Measurements from ENCODE around the gene TNFRSF9.
"Not testable (repeated sequence)": the region's sequence is repeated elsewhere in the genome, so short reads cannot be mapped to it uniquely, and the experiment has no call there.

Gene TNFRSF9
- 1.2 to 188 reads per million in 2 experiments for total RNA-seq

- DNase-seq (ENCODE audit: low read depth): peak; percentile 29
Observed at GRCh38 chr1:7940745-7941436, at the start of gene TNFRSF9. Gene TNFRSF9, minus strand, starts transcription at chr1:7940839. Its CDS starts 845 bp downstream, at chr1:7939994.

- no peak for DNase-seq (ENCODE audit: low read depth)
Observed at GRCh38 chr1:7989762-7990428, 49.3 kb upstream of the TNFRSF9 start.

GRCh38 chr1:7988576-7988975 lies 47.9 kb upstream of the TNFRSF9 start:
- no peak for DNase-seq (ENCODE audit: low read depth)

GRCh38 chr1:7987528-7987927 lies 46.9 kb upstream of the TNFRSF9 start:
- DNase-seq (ENCODE audit: low read depth): no peak

- no peak for DNase-seq (ENCODE audit: low read depth)
Observed at GRCh38 chr1:7985851-7986612, 45.4 kb upstream of the TNFRSF9 start.

- no peak for DNase-seq (ENCODE audit: low read depth)
Observed at GRCh38 chr1:7984811-7985210, 44.2 kb upstream of the TNFRSF9 start.

- DNase-seq (ENCODE audit: low read depth): no peak
Observed at GRCh38 chr1:7983086-7983778, 42.6 kb upstream of the TNFRSF9 start.

GRCh38 chr1:7980984-7981383 lies 40.3 kb upstream of the TNFRSF9 start:
- no peak for DNase-seq (ENCODE audit: low read depth)

GRCh38 chr1:7975212-7975865 lies 34.7 kb upstream of the TNFRSF9 start:
- no peak for DNase-seq (ENCODE audit: low read depth)

- DNase-seq (ENCODE audit: low read depth): no peak
Observed at GRCh38 chr1:7973086-7973485, 32.4 kb upstream of the TNFRSF9 start.

- no peak for DNase-seq (ENCODE audit: low read depth)
Observed at GRCh38 chr1:7972285-7972684, 31.6 kb upstream of the TNFRSF9 start.

GRCh38 chr1:7971024-7971423 lies 30.4 kb upstream of the TNFRSF9 start:
- no peak for DNase-seq (ENCODE audit: low read depth)

- DNase-seq (ENCODE audit: low read depth): no peak
Observed at GRCh38 chr1:7970246-7970645, 29.6 kb upstream of the TNFRSF9 start.

GRCh38 chr1:7967651-7968050 lies 27.0 kb upstream of the TNFRSF9 start:
- DNase-seq (ENCODE audit: low read depth): no peak

- DNase-seq (ENCODE audit: low read depth): no peak
Observed at GRCh38 chr1:7967196-7967595, 26.6 kb upstream of the TNFRSF9 start.

- no peak for DNase-seq (ENCODE audit: low read depth)
Observed at GRCh38 chr1:7964476-7964875, 23.8 kb upstream of the TNFRSF9 start.

- DNase-seq (ENCODE audit: low read depth): not testable (repeated sequence)
Observed at GRCh38 chr1:7963841-7964240, 23.2 kb upstream of the TNFRSF9 start.

- not testable (repeated sequence) for DNase-seq (ENCODE audit: low read depth)
Observed at GRCh38 chr1:7963378-7963730, 22.7 kb upstream of the TNFRSF9 start.

- DNase-seq (ENCODE audit: low read depth): no peak
Observed at GRCh38 chr1:7962636-7963377, 22.2 kb upstream of the TNFRSF9 start.

GRCh38 chr1:7962014-7962335 lies 21.3 kb upstream of the TNFRSF9 start:
- no peak for DNase-seq (ENCODE audit: low read depth)
